ENCODE results near the gene PRSS22.

The PRSS22 gene

GRCh38 chr16:2865651-2866050, 7.7 kb upstream of the PRSS22 start:
- Histone ChIP-seq H3K9me3 (ENCODE audit: severe bottlenecking) (no peaks in the 10 kb centered on the region), H3K36me3 (no peaks in the 10 kb centered on the region), H3K27ac (no peak overlapping the region), H3K4me3 (ENCODE audit: low read depth, low read length) (no peak overlapping the region), H3K27me3 (ENCODE audit: insufficient read depth, low read depth, severe bottlenecking) (no peaks in the 10 kb centered on the region)
- TF ChIP-seq CTCF (IDR thresholded peaks at IDR 0.05; ENCODE audit: low read depth, low read length): no peak
- no peak for DNase-seq

- Histone ChIP-seq H3K27me3 (ENCODE audit: insufficient read depth, low read depth, severe bottlenecking) (no peaks in the 10 kb centered on the region), H3K4me3 (ENCODE audit: low read depth, low read length) (no peak overlapping the region), H3K27ac (no peak overlapping the region), H3K36me3 (no peaks in the 10 kb centered on the region), H3K9me3 (ENCODE audit: severe bottlenecking) (no peaks in the 10 kb centered on the region)
- TF ChIP-seq CTCF (IDR thresholded peaks at IDR 0.05; ENCODE audit: low read depth, low read length): no peak
- no peak for DNase-seq
Measured at GRCh38 chr16:2860826-2861567, 3.0 kb upstream of the PRSS22 start.

- H3K27ac ChIP-seq: no peak overlapping the region
- no peaks in the 10 kb centered on the region for H3K27me3 ChIP-seq (ENCODE audit: insufficient read depth, low read depth, severe bottlenecking)
- H3K9me3 ChIP-seq (ENCODE audit: severe bottlenecking): peaks cover 2% of the 10 kb centered on the region
- no peak for DNase-seq
- no peak for TF ChIP-seq CTCF (IDR thresholded peaks at IDR 0.05; ENCODE audit: low read depth, low read length)
- no peaks in the 10 kb centered on the region for H3K36me3 ChIP-seq
- H3K4me3 ChIP-seq (ENCODE audit: low read depth, low read length): no peak overlapping the region
Measured at GRCh38 chr16:2859686-2860265, 1.8 kb upstream of the PRSS22 start.

GRCh38 chr16:2858245-2859025, 465 bp upstream of the PRSS22 start:
- H3K36me3 ChIP-seq: no peaks in the 10 kb centered on the region
- no peak overlapping the region for H3K4me3 ChIP-seq (ENCODE audit: low read depth, low read length)
- peaks cover 8% of the 10 kb centered on the region for H3K9me3 ChIP-seq (ENCODE audit: severe bottlenecking)
- H3K27me3 ChIP-seq (ENCODE audit: insufficient read depth, low read depth, severe bottlenecking): no peaks in the 10 kb centered on the region
- no peak for DNase-seq
- no peak overlapping the region for H3K27ac ChIP-seq
- TF ChIP-seq CTCF (IDR thresholded peaks at IDR 0.05; ENCODE audit: low read depth, low read length): no peak

GRCh38 chr16:2856686-2857450, 1.1 kb downstream of the PRSS22 start:
- H3K36me3 ChIP-seq: no peaks in the 10 kb centered on the region
- no peak for DNase-seq
- peaks cover 10% of the 10 kb centered on the region for H3K9me3 ChIP-seq (ENCODE audit: severe bottlenecking)
- H3K27me3 ChIP-seq (ENCODE audit: insufficient read depth, low read depth, severe bottlenecking): no peaks in the 10 kb centered on the region
- H3K4me3 ChIP-seq (ENCODE audit: low read depth, low read length): no peak overlapping the region
- no peak overlapping the region for H3K27ac ChIP-seq
- no peak for TF ChIP-seq CTCF (IDR thresholded peaks at IDR 0.05; ENCODE audit: low read depth, low read length)

All from WERI-Rb-1 (cell line).